NAMALWA (cell line): Measurements from ENCODE around the gene ARHGAP15.

Source experiments
- DNase-seq: peaks from one replicate; pipeline ENCODE4 v3.0.0-alpha.2; 2015; ENCODE audit warnings: low spot score

The ARHGAP15 gene

GRCh38 chr2:143486976-143487375, 357.8 kb downstream of the ARHGAP15 start:
- DNase-seq, result no peak

- no peak for DNase-seq
Observed at GRCh38 chr2:143489145-143489544, 359.9 kb downstream of the ARHGAP15 start.

DNA sequence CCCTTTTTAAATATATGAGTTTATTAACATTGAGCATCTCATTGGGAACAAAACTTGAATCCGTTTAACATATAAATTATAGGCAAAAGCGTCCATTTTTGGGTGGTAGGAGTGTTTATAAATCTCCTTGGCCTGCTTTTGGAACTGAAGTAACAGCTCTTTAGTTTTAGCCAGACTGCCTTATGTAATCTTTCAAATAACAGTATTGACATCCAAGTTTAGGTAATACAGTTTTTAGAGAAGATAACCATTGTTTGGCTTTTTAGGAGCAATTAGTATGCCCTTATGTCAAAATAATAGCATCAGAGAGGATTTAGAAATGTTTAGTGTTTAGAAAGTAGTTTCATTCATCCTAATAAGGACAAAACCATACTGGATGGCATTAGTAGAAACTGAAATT, 361.9 kb downstream of the ARHGAP15 start:
- no peak for DNase-seq

DNA sequence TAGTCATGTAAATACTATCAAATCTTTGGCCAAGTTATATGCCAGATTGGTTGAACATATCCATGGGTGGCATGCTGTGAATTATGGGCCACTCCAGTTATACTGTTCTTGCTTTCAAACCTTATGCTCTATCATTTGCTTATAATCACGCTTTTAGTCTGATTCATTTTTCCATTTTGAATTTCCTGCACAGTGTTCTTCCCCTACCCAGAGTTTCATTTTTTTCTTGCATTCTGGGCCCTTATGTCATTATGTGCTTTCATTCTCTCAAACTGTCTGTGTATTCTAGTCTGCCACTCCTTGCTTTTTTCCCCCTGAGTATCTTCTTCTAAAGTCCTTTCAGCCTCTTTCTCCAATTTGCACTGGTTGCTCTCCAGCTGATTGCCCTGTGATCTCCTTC, 364.1 kb downstream of the ARHGAP15 start:
- no peak for DNase-seq

- DNase-seq, result no peak
Observed at GRCh38 chr2:143497726-143498125, 368.5 kb downstream of the ARHGAP15 start.

- no peak for DNase-seq
Observed at GRCh38 chr2:143498496-143498895, 369.3 kb downstream of the ARHGAP15 start.

DNA sequence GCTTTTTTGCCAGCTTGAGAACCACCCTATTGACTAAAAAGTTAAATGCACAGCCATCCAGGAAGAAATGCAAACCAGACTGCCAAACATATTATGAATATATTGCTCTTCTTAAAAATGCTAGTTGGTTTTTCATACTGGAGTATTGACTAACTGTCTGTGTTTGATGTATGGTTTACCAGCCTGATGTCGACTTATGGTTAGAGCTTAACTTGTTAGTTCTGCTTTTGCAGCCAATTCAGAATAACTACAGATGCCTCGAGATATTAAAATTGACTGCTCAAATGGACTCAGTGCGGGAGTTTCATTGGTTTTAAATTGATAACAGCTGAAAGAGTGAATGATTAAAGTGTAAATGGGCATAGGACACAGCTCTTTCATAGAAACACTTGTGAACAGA, 369.8 kb downstream of the ARHGAP15 start:
- no peak for DNase-seq

DNA sequence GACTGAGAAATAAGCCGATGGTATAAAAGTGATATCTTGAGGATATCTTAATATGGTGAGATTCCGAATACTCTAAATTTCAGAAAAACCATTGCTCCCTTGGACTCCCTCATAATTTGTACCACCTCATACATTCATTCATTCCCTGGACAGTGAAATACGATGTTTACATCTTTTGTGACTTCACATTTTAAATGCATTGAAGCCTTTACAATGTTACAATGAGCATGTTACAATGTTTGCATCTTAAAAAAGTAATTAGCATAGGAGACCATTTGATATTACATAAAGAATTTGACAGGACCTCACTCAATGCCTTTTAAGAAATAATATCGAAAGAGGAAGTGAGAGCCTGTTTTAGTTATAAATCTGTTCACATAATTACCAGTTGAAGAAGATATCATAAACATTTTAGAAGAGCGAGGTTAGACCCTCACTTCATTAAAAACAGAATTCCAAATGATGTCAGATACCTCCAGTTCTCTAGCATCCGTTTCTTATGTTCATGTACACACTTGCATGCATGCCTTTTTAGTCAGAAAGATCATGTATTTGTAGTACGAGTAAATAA, 372.0 kb downstream of the ARHGAP15 start:
- no peak for DNase-seq

DNA sequence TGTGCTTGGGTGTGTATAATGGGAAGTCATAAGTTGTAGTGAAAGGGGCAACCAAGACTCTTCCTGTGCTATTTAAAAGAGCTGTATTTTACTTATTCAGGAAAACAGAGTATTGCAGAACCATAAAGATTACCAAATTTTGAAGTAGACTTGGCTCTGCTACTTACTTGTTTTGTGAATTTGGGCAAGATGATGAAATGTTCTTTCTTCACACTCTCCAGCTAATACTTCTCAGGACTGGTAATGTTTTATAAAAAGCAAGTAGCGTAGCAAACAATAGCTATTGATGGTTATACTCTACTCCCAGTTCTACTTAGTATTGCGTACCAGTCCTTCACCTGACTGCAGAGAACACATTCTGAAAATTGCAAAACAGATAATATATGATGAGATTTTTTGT, 374.1 kb downstream of the ARHGAP15 start:
- no peak for DNase-seq

DNA sequence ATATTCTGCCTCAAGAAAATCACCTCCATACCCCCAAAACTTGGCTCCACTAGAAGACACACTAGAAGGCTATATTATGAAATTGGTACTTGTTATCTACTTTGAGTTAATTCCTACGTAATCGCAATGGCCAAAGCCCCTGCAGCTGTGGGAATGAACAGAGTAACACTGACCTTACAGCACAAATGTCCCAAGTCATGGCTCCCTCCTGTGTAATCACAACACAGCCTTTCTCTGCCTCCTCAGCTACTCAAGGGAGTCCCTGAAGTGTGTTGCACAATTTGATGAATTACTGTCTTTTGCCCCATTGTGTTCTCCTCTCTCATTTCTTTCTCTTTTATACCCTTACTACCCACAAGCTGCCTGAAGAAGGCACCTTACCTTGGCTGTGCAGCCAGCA, 375.2 kb downstream of the ARHGAP15 start:
- no peak for DNase-seq

DNA sequence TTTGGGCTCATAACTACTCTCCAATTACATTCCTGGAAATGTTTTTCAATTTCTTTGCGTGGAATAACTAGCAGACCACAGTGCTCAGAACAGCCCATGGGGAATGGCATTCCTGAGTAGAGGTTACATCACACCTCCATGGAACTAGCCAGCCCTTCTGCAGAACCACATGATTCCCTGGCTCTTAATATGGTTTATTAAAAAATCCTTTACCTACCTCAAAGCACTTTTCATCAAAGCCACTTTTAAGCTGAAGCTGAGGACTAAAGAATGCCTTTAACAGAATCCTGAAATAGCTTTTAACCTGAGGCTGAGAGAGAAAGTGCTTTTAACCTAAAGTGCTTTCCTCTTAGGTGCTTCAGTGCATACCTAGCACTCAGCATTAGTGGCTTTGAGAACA, 376.3 kb downstream of the ARHGAP15 start:
- DNase-seq, result no peak

- peak; percentile 51 for DNase-seq
Observed at GRCh38 chr2:143513081-143513480, 383.9 kb downstream of the ARHGAP15 start.

- DNase-seq, result no peak
Observed at GRCh38 chr2:143514413-143514812, 385.2 kb downstream of the ARHGAP15 start.

DNA sequence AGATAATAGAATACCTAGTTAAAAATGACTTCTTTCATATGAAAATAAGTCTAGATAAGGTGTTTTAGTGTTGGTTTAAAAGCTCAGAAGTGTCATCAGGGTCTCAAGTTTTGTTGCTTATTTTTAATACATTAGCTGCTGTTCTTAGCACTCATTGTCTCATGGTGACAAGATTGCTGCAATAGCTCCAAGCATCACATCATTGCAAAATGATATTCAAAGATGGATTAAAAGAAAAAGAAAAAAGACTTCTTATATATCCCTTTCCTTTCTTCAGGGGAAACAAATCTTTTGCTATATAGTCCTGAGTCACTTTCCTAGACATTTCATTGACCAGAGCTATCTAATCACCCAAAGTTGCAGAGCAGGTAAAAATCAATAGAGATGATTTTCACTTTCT, 386.1 kb downstream of the ARHGAP15 start:
- DNase-seq, result no peak

GRCh38 chr2:143519521-143519920, 390.3 kb downstream of the ARHGAP15 start:
- DNase-seq, result no peak

GRCh38 chr2:143521396-143521795, 392.2 kb downstream of the ARHGAP15 start:
- DNase-seq, result no peak

DNA sequence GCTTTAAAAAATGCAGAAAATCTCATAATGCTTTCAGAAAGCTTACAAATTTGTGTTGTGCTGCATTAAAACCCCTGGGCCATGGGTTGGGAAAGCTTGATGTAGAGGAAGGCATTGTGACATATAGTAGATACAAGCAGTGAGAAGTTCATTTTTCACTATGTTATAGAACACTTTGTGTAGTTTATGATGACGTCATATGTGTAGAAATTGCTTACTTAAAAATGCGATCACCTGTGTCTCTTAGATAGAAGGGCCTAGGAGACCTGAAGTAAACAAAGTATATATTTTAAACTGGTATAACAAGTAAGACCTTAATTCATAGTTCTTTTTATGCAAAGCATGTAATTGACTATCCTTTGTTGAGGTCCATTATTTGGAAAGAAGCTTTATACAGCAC, 393.5 kb downstream of the ARHGAP15 start:
- no peak for DNase-seq

DNA sequence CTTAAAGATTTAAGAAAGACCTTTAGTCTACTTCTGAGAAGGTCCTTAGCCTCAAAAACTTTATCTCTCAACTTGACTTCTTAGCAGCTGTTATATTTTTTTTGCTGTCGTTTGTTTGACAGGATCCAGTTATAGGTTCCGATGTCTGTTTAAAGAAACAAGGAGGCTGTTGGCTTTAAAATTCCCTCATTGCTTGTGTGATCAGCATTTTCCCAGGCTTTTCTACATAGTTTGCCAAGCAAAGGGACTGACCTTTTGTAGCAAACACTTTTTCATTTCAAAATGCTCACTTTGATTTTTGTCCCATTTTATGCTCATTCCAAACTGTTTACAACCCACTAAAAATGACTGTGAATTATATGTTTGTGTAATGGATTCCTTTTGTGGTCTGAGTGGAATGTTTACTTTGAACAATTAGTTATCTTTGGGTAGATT, 394.9 kb downstream of the ARHGAP15 start:
- no peak for DNase-seq

DNA sequence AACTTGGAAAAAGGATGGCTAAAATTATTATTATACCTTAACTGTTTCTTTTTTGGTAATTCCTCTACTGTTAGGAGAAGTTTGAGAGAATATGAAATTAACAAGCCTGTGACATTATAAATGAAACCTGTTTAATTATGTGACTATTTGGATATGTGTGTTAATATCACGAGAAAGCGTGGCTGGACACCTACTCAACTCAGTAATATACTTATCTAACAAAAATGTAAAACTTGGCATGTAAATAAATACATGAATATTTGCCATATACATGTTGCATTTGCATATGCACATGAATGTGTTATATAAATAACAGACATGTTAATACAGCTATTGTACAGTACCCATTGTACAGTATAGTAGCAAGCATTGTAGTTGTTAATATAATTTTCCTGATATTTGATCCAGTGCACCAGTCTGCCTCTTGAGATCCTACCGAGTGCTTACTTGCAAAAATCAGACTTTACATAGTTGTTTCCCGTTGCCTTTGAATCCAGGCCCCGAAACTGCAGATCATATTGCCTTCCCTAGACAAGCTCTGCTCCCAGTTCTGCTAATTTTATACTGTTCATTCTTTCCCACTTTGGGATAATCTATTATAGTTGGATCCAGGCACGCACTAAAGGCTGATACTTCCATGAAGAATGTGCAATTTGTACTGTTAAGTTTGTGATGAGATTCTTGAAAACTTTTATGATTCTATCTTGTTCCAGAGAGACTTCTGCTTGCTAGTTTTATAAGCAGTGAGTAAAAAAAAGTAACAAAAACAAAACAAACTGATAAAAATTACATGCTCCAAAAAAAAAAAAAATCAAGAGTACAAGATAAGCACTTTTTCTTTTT, 395.6 kb downstream of the ARHGAP15 start:
- no peak for DNase-seq

DNA sequence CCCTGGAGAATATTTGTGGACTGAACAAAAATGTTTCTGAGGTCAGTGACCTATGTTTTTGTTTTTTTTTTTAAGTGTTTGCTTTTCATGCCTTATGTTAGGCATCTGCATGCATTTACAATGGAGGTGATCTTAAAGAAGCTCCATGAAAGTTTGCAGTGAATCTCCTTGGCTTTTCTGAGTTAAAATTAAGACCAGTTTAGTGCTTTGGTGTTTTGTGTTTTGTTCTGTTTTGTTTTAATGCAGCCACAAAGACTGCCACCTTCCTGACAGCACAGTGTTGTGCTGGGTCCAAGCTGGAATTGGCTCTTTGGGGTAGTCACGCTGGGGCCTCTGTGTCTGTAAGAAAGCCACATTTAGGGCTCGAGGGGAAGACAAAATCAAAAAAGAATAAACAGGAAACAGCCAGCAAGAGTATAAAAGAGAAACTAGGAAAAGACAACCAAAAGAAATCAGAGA, 396.2 kb downstream of the ARHGAP15 start:
- no peak for DNase-seq

GRCh38 chr2:143526498-143526897, 397.3 kb downstream of the ARHGAP15 start:
- DNase-seq, result no peak

GRCh38 chr2:143528021-143528420, 398.8 kb downstream of the ARHGAP15 start:
- DNase-seq, result no peak

DNA sequence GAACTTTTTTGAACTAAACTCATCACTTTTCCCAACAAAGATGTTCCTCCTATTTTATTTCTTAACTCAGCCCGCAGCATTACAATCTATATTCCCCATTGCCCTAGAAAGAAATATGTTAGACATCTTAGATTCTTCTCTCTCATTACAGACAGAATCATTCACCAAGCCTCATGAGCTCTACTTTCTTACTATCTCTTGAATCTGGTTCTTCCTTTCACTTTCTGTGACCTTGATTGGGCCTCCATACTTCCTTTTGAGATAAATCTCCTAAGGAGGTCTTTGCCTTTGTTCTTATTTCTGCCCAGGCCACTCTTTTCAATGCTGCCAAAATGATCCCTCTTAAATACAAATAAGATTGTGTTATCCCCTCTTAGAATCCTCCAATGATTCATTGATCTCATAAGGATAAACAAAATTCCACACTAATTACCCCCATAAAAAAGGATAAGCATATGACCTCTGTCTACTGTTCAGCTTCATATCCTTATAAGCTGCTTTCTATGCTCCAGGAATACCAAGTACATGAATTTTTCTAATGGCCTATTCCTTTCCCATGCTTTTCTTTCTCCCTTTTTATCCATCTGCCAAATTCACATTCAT, 400.0 kb downstream of the ARHGAP15 start:
- DNase-seq, result no peak
